Measurements from ENCODE around the gene GPX2.

The GPX2 gene

GRCh38 chr14:64971491-64971942, 29.0 kb upstream of the GPX2 start:
- H3K9me3 ChIP-seq (ENCODE audit: control insufficient read depth, insufficient read depth, low read depth, low read length), result no peaks in the 10 kb centered on the region
- peak; percentile 60 for TF ChIP-seq ZNF335 (tag by site-specific recombination; conservative IDR thresholded peaks at IDR 0.05)
- no peak for TF ChIP-seq KLF16 (tag by site-specific recombination; IDR thresholded peaks at IDR 0.05)
- TF ChIP-seq, protein P1, sequence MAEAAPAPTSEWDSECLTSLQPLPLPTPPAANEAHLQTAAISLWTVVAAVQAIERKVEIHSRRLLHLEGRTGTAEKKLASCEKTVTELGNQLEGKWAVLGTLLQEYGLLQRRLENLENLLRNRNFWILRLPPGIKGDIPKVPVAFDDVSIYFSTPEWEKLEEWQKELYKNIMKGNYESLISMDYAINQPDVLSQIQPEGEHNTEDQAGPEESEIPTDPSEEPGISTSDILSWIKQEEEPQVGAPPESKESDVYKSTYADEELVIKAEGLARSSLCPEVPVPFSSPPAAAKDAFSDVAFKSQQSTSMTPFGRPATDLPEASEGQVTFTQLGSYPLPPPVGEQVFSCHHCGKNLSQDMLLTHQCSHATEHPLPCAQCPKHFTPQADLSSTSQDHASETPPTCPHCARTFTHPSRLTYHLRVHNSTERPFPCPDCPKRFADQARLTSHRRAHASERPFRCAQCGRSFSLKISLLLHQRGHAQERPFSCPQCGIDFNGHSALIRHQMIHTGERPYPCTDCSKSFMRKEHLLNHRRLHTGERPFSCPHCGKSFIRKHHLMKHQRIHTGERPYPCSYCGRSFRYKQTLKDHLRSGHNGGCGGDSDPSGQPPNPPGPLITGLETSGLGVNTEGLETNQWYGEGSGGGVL (tag by site-specific recombination; IDR thresholded peaks at IDR 0.05), result peak; percentile 45; the same call in 1 of the 2 replicates
- ChIA-PET CTCF (interaction anchor here (0.6 to 1.2 kb wide), 2 partner anchors 10 to 11 kb away, joined by 4 to 5 read pairs; no protein-coding TSS in a partner anchor), POLR2A (interaction anchor here (0.7 to 1.3 kb wide), 2 partner anchors 12 to 48 kb away, joined by 3 read pairs; no protein-coding TSS in a partner anchor)
- peak overlapping the region; percentile 74 for H3K4me3 ChIP-seq (ENCODE audit: low read depth, low read length)
- no peaks in the 10 kb centered on the region for H3K36me3 ChIP-seq (ENCODE audit: control insufficient read depth in 2 of 2, insufficient read depth in 1 of 2, low read length in 2 of 2)
- H3K4me1 ChIP-seq (ENCODE audit: control insufficient read depth, insufficient read depth, low read length), result peaks cover 7% of the 10 kb centered on the region; the same call in 1 of the 2 replicates
- no peak overlapping the region; the same call in 1 of the 2 replicates for H3K27ac ChIP-seq (ENCODE audit: extremely low read depth, low read depth, low read length)

GRCh38 chr14:64970776-64971477, 28.4 kb upstream of the GPX2 start:
- no peak for TF ChIP-seq ZNF600 (tag by site-specific recombination; IDR thresholded peaks at IDR 0.05)
- TF ChIP-seq, protein P2, sequence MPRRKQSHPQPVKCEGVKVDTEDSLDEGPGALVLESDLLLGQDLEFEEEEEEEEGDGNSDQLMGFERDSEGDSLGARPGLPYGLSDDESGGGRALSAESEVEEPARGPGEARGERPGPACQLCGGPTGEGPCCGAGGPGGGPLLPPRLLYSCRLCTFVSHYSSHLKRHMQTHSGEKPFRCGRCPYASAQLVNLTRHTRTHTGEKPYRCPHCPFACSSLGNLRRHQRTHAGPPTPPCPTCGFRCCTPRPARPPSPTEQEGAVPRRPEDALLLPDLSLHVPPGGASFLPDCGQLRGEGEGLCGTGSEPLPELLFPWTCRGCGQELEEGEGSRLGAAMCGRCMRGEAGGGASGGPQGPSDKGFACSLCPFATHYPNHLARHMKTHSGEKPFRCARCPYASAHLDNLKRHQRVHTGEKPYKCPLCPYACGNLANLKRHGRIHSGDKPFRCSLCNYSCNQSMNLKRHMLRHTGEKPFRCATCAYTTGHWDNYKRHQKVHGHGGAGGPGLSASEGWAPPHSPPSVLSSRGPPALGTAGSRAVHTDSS (tag by site-specific recombination; IDR thresholded peaks at IDR 0.05), result no peak
- TF ChIP-seq GLIS2 (tag by site-specific recombination; IDR thresholded peaks at IDR 0.05), result peak; percentile 35; the same call in 1 of the 2 replicates
- no peak for TF ChIP-seq MEIS1 (CRISPR knock-in tag; IDR thresholded peaks at IDR 0.05; ENCODE audit: borderline replicate concordance)
- Histone ChIP-seq H3K4me1 (ENCODE audit: control insufficient read depth, insufficient read depth, low read length) (peaks cover 7% of the 10 kb centered on the region; the same call in 1 of the 2 replicates), H3K9me3 (ENCODE audit: control insufficient read depth, insufficient read depth, low read depth, low read length) (no peaks in the 10 kb centered on the region), H3K36me3 (ENCODE audit: control insufficient read depth in 2 of 2, insufficient read depth in 1 of 2, low read length in 2 of 2) (no peaks in the 10 kb centered on the region), H3K27ac (ENCODE audit: extremely low read depth, low read depth, low read length) (no peak overlapping the region), H3K4me3 (ENCODE audit: low read depth, low read length) (peak overlapping the region; percentile 74)
- POLR2A ChIA-PET, result interaction anchor here (0.7 to 1.3 kb wide), 2 partner anchors 13 to 49 kb away, joined by 3 read pairs; no protein-coding TSS in a partner anchor
- CTCF ChIA-PET, result interaction anchor here (0.6 to 1.8 kb wide), 8 partner anchors 10 to 147 kb away, joined by 3 to 6 read pairs (median 4); partner anchors contain the start of gene FNTB

- no peaks in the 10 kb centered on the region for H3K9me3 ChIP-seq (ENCODE audit: control insufficient read depth, insufficient read depth, low read depth, low read length)
- H3K36me3 ChIP-seq (ENCODE audit: control insufficient read depth in 2 of 2, insufficient read depth in 1 of 2, low read length in 2 of 2), result no peaks in the 10 kb centered on the region
- ChIA-PET CTCF (interaction anchor here (0.7 to 1.8 kb wide), 6 partner anchors 11 to 59 kb away, joined by 3 to 6 read pairs (median 4); partner anchors contain the start of gene FNTB), POLR2A (interaction anchor here (0.6 to 1.3 kb wide), 3 partner anchors 50 to 460 kb away, joined by 3 to 4 read pairs (median 3); partner anchors contain the start of gene SPTB)
- no peak overlapping the region for H3K27ac ChIP-seq (ENCODE audit: extremely low read depth, low read depth, low read length)
- peaks cover 7% of the 10 kb centered on the region; the same call in 1 of the 2 replicates for H3K4me1 ChIP-seq (ENCODE audit: control insufficient read depth, insufficient read depth, low read length)
- no peak overlapping the region for H3K4me3 ChIP-seq (ENCODE audit: low read depth, low read length)
- no peak for TF ChIP-seq MYNN (tag by site-specific recombination; IDR thresholded peaks at IDR 0.05; ENCODE audit: borderline replicate concordance)
- TF ChIP-seq ZNF510 (tag by site-specific recombination; IDR thresholded peaks at IDR 0.05; ENCODE audit: insufficient replicate concordance), result no peak
- TF ChIP-seq ZSCAN4 (tag by site-specific recombination; IDR thresholded peaks at IDR 0.05), result no peak
- no peak for TF ChIP-seq SCRT1 (tag by site-specific recombination; IDR thresholded peaks at IDR 0.05; ENCODE audit: borderline replicate concordance)
- TF ChIP-seq, protein P3, sequence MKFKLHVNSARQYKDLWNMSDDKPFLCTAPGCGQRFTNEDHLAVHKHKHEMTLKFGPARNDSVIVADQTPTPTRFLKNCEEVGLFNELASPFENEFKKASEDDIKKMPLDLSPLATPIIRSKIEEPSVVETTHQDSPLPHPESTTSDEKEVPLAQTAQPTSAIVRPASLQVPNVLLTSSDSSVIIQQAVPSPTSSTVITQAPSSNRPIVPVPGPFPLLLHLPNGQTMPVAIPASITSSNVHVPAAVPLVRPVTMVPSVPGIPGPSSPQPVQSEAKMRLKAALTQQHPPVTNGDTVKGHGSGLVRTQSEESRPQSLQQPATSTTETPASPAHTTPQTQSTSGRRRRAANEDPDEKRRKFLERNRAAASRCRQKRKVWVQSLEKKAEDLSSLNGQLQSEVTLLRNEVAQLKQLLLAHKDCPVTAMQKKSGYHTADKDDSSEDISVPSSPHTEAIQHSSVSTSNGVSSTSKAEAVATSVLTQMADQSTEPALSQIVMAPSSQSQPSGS (tag by site-specific recombination; IDR thresholded peaks at IDR 0.05; ENCODE audit: low read depth), result no peak
- no peak for TF ChIP-seq BCL6B (tag by site-specific recombination; IDR thresholded peaks at IDR 0.05)
- TF ChIP-seq ZNF785 (tag by site-specific recombination; IDR thresholded peaks at IDR 0.05), result no peak
- TF ChIP-seq ZNF548 (tag by site-specific recombination; IDR thresholded peaks at IDR 0.05), result no peak
- TF ChIP-seq KLF1 (tag by site-specific recombination; IDR thresholded peaks at IDR 0.05), result no peak
- TF ChIP-seq, protein P4, sequence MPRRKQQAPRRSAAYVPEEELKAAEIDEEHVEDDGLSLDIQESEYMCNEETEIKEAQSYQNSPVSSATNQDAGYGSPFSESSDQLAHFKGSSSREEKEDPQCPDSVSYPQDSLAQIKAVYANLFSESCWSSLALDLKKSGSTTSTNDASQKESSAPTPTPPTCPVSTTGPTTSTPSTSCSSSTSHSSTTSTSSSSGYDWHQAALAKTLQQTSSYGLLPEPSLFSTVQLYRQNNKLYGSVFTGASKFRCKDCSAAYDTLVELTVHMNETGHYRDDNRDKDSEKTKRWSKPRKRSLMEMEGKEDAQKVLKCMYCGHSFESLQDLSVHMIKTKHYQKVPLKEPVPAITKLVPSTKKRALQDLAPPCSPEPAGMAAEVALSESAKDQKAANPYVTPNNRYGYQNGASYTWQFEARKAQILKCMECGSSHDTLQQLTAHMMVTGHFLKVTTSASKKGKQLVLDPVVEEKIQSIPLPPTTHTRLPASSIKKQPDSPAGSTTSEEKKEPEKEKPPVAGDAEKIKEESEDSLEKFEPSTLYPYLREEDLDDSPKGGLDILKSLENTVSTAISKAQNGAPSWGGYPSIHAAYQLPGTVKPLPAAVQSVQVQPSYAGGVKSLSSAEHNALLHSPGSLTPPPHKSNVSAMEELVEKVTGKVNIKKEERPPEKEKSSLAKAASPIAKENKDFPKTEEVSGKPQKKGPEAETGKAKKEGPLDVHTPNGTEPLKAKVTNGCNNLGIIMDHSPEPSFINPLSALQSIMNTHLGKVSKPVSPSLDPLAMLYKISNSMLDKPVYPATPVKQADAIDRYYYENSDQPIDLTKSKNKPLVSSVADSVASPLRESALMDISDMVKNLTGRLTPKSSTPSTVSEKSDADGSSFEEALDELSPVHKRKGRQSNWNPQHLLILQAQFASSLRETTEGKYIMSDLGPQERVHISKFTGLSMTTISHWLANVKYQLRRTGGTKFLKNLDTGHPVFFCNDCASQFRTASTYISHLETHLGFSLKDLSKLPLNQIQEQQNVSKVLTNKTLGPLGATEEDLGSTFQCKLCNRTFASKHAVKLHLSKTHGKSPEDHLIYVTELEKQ (tag by site-specific recombination; IDR thresholded peaks at IDR 0.05; ENCODE audit: borderline replicate concordance), result no peak
These were observed 27.5 kb upstream of the GPX2 start for GRCh38 chr14:64970041-64970440.

Data from HEK293 (cell line).